HG02571 (cell line): Measurements from ENCODE around the gene ZNF831.

ENCODE experiments used
- ATAC-seq: cut with Tn5 transposase; IDR thresholded peaks from one replicate; pipeline ENCODE4 v1.9.1; 2021; ENCODE audit warnings: mild to moderate bottlenecking, moderate library complexity; ENCODE audit not compliant: unreplicated experiment

Gene ZNF831

DNA sequence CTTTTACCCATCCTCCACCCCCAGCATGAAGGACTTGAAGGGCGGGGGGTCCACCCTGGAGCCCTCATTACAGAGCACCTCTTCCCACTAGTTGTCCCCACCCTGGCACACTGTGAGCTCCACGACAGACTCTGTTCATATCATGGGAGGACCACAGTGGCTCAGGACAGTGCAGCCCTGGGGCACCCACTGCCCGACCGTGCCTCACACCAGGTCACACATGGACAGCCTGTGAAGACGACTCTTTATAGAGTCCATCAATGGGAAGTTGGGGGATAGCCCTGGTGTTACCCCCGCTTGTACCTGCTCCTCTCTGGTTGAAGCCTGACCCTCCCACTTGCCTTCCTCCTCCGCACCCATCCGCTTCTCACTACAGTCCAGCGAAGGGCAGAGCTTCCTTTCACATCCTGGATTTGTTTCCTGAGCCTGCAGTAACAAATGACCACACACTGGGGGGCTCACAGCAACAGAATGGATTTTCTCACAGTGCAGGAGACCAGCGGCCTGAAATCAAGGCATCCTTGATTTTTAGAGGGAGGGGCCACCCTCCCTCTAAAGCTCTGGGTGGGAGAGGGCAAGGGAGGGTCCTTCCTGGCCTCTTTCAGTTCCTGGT is 15.5 kb downstream of the ZNF831 start:
- ATAC-seq = no peak

DNA sequence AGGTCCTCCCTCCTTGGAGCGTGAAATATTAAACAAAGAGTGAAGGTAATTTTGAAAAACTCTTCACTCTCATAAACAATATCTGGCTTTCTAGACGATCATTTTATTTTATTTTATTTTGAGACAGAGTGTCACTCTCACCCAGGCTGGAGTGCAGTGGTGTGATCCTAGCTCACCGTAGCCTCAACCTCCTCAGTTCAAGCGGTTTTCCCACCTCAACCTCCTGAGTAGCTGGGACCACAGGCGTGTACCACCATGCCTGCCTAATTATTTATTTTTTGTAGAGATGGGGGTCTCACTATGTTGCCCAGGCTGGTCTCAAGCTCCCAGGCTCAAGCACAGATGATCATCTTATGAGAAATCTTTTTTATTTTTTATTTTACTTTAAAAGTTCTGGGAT is 16.4 kb downstream of the ZNF831 start:
- no peak for ATAC-seq

DNA sequence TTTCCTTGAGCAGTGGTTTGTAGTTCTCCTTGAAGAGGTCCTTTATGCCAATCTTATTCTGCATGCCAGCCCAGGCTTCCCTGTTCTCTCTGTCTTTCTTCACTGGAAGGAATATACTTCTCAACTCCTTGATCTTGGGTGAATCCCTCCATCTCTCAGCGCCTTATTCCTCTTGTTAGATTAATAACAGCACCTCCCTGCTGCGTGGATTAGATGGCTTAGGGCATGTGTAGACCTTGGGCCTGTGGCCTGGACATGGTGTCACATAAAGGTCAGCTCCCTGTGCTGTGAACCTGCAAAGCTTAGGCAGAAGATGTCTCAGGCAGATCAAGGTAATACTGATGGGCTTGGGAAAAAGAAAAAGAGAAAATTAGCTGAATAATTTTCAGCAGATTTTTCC is 18.3 kb downstream of the ZNF831 start:
- no peak for ATAC-seq

DNA sequence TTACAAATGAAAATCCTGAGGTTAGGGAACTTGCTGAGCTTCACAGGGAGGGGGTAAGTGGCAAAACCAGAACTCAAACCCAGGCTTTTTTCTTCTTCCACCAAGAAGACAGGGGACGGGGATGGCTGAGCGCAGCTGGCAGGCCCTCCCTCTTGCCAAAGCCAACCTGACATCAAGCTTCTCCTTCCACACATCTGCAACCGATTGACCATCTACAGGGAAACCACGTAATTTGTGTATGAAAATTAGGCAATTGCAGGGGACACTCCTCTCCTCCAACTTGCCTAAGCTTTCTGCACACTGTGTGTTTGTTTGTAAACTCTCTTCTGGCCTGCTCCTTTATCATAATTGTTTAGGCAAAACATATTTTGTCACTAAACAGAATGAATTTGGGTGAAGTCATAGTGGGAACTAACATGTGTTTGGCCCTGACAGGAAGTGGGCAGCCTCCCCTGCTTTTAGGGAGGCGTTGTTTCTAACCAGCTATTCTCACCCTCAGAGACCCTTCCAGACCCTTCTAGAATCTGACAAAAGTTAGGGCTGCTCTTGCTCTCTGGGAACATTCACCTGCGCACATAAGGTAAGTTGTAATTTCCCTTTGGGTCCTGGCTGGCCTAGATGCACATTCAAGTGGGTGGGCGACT is 18.9 kb downstream of the ZNF831 start:
- no peak for ATAC-seq

DNA sequence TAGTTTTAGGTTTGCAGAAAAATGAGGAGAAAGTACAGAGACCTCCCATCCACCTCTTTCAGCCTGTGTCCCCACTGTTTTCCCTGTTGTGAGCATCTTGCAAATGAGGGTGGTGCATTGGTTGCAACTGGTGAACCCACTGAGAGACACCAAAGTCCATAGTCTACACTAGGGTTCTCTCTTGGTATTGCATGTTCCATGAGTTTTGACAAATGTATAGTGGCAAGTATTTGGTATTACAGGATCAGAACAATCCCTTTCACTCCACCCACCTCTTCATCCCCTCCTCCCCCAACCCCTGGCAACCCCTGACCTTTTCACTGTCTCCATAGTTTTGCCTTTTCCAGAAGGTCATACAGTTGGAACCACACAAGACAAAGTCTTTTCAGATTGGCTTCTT is 20.1 kb downstream of the ZNF831 start:
- ATAC-seq = no peak

DNA sequence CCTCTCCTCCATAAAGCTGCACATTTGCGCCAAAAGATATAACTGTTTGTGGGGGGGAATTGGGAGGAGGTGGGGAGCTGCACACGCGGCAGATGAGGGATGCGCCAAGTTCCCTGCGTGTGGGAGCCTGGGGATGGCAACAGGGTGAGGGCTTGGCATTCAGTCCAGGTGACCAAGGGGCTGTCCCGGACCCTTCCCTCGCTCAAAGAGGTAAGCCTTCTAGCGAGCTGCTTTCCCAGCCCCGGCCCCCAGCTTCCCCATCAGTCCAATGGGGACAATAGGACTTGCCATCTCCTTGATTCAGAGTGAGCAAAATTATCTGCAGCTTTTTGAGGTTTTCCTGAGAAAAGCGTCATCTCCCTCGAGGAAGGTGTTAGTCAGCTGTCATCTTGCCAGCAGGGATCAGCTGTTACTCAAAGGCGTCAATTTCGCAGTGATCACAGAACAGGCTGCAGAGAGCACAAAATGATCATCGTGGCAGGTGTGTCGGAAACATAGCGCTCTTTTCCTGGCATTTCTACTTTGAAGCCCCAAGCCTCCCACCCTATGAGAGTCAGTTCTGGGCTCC is 21.3 kb downstream of the ZNF831 start:
- ATAC-seq = no peak

DNA sequence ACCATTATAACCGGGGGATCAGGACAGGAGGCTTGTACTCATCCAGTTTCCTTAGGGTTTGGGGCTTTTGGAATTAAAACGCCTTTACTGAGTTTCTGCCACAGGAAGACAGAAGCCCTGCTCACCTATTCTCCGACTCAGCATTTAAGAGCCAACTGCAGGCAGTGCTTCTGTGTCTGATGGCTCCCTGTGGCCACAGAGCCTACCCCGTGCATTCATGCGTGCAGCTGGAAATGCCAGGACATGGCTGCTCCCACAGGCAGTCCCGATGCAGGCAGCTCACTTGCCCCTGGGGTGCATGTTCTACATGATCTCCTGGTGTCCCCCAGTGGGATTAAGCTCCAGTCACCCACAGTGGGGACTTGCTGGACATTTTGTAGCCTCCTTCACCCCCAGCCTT is 22.2 kb downstream of the ZNF831 start:
- no peak for ATAC-seq

DNA sequence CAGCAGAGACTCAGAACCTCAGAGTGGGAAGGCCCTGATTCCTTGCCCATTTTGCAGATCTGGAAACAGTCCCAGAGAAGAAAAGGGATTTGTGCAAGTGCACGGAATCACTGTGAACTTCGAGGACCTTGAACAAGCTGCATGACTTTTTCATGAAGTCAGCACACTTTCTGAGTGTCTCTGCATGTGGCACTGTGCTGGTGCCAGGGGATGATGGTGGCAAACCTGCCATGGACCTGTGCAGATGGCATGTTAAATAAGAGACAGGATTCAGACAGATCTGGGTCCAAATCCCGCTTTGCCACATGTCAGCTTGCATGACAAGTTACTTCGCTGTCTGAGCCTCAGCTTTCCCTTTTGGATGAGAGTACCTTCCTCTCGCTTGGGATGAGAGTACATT is 26.8 kb downstream of the ZNF831 start:
- ATAC-seq = no peak

DNA sequence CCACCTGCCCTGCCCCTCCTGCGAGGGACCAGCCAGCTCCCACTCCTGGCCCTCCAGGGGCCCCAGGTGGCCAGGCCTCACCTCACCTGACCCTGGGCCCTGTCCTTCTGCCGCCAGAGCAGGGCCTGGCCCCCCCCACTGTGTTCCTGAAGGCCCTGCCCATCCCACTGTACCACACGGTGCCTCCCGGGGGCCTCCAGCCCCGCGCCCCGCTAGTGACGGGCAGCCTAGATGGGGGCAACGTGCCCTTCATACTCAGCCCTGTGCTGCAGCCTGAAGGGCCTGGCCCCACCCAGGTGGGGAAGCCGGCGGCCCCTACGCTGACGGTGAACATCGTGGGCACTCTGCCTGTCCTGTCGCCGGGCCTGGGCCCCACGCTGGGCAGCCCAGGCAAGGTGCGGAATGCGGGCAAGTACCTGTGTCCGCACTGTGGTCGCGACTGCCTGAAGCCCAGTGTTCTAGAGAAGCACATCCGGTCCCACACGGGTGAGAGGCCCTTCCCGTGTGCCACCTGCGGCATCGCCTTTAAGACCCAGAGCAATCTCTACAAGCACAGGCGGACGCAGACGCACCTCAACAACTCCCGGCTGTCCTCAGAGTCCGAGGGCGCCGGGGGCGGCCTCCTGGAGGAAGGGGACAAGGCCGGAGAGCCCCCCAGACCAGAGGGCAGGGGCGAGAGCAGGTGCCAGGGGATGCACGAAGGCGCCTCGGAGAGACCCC is 27.6 kb downstream of the ZNF831 start:
- ATAC-seq = no peak

DNA sequence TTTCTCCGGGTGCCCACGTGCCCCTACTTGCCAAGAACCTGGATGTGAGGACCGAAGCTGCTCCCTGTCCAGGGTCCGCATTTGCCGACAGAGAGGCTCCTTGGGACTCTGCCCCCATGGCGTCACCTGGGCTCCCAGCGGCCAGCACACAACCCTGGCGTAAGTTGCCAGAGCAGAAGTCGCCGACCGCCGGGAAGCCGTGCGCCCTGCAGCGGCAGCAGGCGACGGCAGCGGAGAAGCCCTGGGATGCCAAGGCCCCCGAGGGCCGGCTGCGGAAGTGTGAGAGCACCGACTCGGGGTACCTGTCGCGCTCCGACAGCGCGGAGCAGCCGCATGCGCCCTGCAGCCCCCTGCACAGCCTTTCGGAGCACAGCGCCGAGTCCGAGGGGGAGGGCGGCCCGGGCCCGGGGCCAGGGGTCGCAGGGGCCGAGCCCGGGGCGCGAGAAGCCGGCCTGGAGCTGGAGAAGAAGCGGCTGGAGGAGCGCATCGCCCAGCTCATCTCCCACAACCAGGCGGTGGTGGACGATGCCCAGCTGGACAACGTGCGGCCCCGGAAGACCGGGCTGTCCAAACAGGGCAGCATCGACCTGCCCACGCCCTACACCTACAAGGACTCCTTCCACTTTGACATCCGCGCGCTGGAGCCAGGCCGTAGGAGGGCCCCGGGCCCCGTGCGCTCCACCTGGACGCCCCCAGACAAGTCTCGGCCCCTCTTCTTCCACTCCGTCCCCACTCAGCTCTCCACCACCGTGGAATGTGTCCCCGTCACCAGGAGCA is 28.3 kb downstream of the ZNF831 start:
- ATAC-seq = no peak

DNA sequence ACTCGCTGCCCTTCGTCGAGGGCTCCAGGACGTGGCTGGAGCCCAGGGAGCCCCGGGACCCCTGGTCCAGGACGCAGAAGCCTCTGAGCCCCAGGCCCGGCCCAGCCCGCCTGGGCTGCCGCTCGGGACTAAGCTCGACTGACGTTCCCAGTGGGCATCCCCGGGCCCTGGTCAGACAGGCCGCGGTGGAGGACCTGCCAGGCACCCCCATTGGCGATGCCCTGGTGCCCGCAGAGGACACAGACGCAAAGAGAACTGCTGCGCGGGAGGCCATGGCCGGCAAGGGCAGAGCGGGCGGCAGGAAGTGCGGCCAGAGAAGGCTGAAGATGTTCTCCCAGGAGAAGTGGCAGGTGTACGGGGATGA is 28.9 kb downstream of the ZNF831 start:
- ATAC-seq = no peak

DNA sequence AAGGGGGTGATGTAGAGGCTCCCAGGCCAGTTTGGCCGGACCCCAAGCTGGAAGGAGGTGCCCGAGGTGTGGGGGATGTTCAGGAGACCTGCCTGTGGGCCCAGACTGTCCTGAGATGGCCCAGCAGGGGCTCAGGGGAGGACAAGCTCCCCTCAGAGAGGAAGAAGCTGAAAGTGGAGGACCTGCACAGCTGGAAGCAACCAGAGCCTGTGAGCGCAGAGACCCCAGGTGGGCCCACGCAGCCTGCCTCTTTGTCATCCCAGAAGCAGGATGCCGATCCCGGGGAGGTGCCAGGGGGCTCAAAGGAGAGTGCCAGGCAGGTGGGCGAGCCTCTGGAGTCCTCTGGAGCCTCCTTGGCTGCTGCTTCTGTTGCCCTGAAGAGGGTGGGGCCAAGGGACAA is 29.7 kb downstream of the ZNF831 start:
- no peak for ATAC-seq

DNA sequence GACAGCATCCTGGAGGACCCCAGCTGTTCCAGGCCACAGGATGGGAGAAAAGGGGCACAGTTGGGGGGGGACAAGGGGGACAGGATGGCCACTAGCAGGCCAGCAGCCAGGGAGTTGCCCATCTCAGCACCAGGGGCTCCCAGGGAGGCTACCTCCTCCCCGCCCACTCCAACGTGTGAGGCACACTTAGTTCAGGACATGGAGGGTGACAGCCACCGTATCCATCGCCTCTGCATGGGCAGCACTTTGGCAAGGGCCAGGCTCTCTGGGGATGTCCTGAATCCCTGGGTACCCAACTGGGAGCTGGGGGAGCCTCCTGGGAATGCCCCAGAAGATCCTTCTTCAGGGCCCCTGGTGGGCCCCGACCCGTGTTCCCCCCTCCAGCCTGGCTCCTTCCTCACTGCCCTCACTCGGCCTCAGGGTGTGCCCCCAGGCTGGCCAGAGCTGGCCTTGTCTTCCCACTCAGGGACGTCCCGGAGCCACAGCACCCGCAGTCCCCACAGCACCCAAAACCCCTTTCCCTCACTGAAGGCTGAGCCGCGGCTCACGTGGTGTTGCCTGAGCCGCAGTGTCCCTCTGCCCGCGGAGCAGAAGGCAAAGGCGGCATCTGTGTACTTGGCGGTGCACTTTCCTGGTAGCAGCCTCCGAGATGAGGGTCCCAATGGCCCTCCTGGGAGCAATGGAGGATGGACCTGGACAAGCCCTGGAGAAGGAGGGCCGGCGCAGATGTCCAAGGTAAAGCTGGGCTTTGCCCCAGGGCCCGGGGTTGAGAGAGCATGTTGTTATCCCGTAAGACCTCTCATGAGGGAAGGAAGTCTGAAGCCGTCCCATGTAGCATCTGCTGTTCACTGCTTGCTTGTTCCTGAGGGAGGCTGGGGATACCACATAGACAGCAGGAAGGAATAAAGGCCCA is 30.7 kb downstream of the ZNF831 start:
- no peak for ATAC-seq

DNA sequence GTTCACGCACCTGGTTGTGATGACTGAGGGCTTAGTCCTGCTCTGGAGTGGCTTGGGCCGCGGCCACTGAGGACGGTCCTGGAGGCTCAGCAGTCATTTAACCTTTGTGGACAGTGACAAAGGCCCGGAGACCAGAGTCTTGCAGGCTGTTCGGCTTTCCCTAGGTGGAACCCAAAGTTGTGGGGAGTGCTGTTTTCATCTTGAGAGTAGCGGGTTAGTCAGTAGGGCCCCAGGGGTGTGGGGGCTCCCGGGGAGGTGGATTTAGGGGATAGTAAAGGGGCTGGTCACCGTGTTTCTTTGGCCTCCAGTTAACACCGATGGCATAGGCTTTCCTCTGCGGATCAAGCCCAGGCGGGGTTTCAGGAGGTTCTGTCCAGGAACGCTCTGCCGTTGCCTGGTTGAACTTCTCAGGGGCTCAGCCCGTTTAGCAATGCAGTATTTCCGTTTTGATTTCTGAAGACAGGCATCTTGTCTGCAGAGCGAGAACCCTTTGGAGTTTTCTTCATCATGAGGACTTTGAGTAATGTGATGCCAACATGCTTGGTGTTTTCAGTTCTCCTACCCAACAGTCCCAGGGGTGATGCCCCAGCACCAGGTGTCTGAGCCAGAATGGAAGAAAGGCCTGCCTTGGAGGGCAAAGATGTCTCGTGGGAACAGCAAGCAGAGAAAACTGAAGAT is 31.8 kb downstream of the ZNF831 start:
- ATAC-seq = no peak

DNA sequence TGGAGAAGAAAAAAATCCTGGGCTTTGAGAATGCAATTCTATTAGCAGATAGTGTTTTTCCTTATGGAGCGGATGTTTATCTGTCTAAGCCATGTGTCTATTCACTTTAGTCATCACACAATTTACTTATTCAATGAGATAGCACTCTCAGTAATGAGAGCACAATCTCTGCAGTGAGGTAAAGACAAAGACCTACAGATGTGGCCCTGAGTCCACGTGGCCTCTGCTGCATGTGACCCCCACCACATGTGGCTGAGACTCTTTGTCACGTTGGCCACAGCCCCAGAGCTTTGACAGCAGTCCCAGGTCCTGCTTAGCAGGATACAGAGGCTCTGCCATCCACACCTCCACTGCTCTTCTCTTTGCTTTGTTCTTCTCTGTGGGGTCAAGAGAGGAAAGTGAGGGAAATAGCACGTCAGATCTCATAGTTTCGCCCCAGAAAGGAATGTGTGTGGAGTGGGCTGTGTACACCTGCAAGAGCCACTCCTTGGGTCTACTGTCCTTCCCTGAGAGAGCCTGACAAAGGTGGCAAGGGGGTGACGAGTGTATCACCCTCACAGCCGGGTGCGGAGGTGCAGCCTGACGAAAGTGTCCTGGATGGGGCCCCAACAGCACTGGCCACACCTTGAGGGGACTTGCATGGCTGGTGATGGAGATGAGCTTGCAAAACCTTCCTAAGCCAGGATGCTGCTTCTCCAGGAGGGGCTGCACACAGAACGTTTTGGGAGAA is 40.7 kb downstream of the ZNF831 start:
- ATAC-seq = no peak

DNA sequence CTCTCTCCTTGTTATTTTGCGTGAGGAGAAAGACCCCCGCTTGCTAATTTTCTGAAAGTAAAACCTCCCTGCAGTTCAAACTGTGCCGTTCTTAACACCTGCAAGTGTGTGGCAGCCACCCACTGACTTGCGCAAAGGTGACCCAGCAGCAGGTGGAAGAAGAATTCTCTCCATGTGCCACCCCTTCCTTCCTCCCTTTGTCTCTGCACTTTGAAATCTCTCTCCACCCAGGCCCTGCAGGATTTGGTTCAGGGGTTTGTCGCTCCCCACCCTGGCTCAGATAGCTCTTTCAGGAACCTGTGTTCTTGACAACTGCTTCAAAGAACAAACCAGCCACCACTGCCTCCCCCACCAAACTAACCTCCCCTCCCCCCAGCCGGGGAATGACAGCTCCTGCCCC is 41.4 kb downstream of the ZNF831 start:
- ATAC-seq = no peak

DNA sequence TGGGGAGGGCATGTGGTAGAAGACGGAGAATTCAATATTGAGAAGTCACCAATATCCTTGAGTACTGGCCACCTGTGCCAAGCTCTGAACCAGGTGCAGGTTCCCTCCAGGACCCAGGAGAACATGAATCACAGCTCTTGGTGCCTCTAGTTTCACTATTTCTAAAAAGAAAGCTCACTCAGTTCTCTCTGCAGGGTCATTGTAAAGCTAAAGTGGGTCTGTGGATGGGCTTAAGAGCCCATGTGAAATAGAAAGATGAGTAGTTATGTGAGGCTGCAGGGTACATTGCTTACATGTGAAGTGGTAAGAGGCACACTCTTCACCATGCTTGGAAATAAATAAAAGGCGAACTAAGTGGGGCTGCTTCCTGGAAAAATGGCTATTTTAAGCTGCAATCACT is 43.6 kb downstream of the ZNF831 start:
- ATAC-seq = no peak

DNA sequence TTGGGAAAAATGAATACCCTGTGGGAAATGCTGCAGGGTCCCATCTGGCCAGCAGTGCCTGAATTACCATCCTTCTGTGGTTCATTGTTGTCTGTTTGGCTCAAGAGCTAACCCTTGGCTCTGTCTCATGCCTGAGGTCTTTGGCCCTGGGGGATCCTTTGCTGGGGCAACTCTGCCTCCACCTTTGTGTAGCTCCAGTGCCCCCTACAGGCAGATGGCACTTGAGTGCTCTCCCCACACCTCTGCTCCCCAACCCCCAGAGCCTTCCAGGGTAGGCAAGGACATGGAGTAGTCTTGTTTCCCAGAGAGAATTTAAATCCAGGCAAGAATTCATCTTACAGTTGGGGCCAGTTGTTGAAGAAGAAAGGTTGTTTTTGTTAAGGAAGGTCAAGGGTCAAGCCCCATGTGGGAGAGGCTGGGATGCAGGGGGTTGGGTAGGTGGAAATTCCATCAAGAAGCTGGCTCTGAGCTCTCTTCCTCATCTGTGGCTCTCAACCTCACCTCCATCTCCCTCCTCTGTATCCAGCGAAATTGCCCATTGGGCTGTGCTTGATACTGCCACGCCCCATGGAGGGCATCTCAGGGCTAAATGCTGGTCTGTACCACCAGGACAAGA is 44.2 kb downstream of the ZNF831 start:
- ATAC-seq = no peak

DNA sequence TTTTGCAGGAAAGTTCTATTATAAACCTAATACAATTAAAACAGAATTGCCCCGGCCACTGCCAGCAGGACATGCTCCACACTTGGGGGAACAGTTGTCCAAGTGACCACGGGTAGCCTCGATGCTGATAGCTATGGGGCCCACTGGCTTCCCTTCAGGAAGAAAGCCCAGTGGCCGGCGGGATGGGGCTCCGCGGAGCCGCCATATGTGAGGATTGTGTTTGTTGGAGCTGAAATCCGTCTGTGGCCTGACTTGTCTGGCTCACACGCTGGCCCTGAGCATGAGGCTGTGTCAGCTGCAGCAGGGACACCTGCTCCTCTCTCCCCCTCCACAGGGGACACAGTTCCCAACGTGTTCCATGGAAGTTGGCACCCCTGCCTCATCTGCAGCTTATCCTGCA is 46.6 kb downstream of the ZNF831 start:
- ATAC-seq = no peak
